Cardiac muscle cell (in vitro differentiated cells and primary cell): ENCODE data around the gene ARHGEF10L. TPM values are rescaled to one million over a fixed set of nuclear protein-coding genes. Genes with fewer than 3 reads are reported as not detected.
"Not testable (repeated sequence)": the region's sequence is repeated elsewhere in the genome, so short reads cannot be mapped to it uniquely, and the experiment has no call there.

ENCODE experiments used
- DNase-seq, 2 donors: peaks; one replicate each; pipeline versions ENCODE4 v3.0.0 to v3.0.0-alpha.2; 2010 to 2017; ENCODE audit warnings: low read depth in 1 of 2, low spot score in 1 of 2
- H3K27ac ChIP-seq: fragments of 200-600 bp; sonication (generic); 2 replicates; pipeline ENCODE4 v1.5.1; 2016
- H3K27me3 ChIP-seq: fragments of 200-600 bp; sonication (generic); 2 replicates; pipeline ENCODE4 v1.6.0; 2016; ENCODE audit warnings: control low read depth
- H3K36me3 ChIP-seq: fragments of 200-600 bp; sonication (generic); 2 replicates; pipeline ENCODE4 v1.5.1; 2016; ENCODE audit warnings: control low read depth
- H3K4me1 ChIP-seq: fragments of 200-600 bp; sonication (generic); 2 replicates; pipeline ENCODE4 v1.8.1; 2017; ENCODE audit warnings: low read depth, mild to moderate bottlenecking, mixed run types
- H3K4me3 ChIP-seq: fragments of 200-600 bp; sonication (generic); 2 replicates; pipeline ENCODE4 v1.5.1; 2016; ENCODE audit warnings: mild to moderate bottlenecking
- H3K9me3 ChIP-seq: fragments of 200-600 bp; sonication (generic); 2 replicates; pipeline ENCODE4 v1.5.1; 2017; ENCODE audit warnings: low read depth, mild to moderate bottlenecking, control low read depth
- CTCF ChIP-seq: IDR thresholded peaks from 2 replicates; pipeline ENCODE4 v1.5.1; 2012; ENCODE audit warnings: low read depth, mild to moderate bottlenecking, low read length
- polyA plus RNA-seq: library from polyadenylated mRNA; unstranded; fragments of >200 nt; fragmentation: Nextera tagmentation; extraction: Ambion mirVana; gene quantifications from 2 replicates; pipeline ENCODE4 v1.2.1, GENCODE V29; 2016
- total RNA-seq: library from RNA; depleted of rRNA; stranded (reverse); fragments of >200 nt; gene quantifications from 2 replicates; pipeline ENCODE4 v1.2.3, GENCODE V29; 2016

ARHGEF10L gene
- total and polyA plus RNA-seq, 2 experiments from 2014 or later = 32.3 to 55.4 TPM

- Histone ChIP-seq H3K27ac (no peak overlapping the region), H3K4me3 (no peak overlapping the region), H3K9me3 (no peaks in the 10 kb centered on the region), H3K4me1 (no peaks in the 10 kb centered on the region), H3K27me3 (no peaks in the 10 kb centered on the region), H3K36me3 (no peaks in the 10 kb centered on the region)
- peak in 1 of 2 donors; percentile 13 for DNase-seq
- no peak for TF ChIP-seq CTCF
Observed at GRCh38 chr1:17743008-17743647, 203.6 kb downstream of the ARHGEF10L start.

GRCh38 chr1:17743925-17744324 lies 204.4 kb downstream of the ARHGEF10L start:
- no peaks in the 10 kb centered on the region for H3K27me3 ChIP-seq
- no peak overlapping the region for H3K4me3 ChIP-seq
- no peak overlapping the region for H3K27ac ChIP-seq
- H3K9me3 ChIP-seq = no peaks in the 10 kb centered on the region
- TF ChIP-seq CTCF = no peak
- H3K4me1 ChIP-seq = no peaks in the 10 kb centered on the region
- DNase-seq = no peak
- H3K36me3 ChIP-seq = no peaks in the 10 kb centered on the region

- peak; percentile 20 for TF ChIP-seq CTCF
- Histone ChIP-seq H3K4me3 (no peak overlapping the region), H3K4me1 (no peaks in the 10 kb centered on the region), H3K9me3 (no peaks in the 10 kb centered on the region), H3K36me3 (no peaks in the 10 kb centered on the region), H3K27me3 (no peaks in the 10 kb centered on the region), H3K27ac (no peak overlapping the region)
- DNase-seq = no peak
Observed at GRCh38 chr1:17744666-17745478, 205.4 kb downstream of the ARHGEF10L start.

- Histone ChIP-seq H3K27me3 (no peaks in the 10 kb centered on the region), H3K36me3 (no peaks in the 10 kb centered on the region), H3K9me3 (no peaks in the 10 kb centered on the region), H3K27ac (no peak overlapping the region), H3K4me3 (no peak overlapping the region), H3K4me1 (no peaks in the 10 kb centered on the region)
- no peak for DNase-seq
- no peak for TF ChIP-seq CTCF
Observed at GRCh38 chr1:17745479-17745955, 206.0 kb downstream of the ARHGEF10L start.

GRCh38 chr1:17746281-17746680 lies 206.8 kb downstream of the ARHGEF10L start:
- not testable (repeated sequence) for H3K9me3 ChIP-seq

GRCh38 chr1:17746920-17747319 lies 207.4 kb downstream of the ARHGEF10L start:
- TF ChIP-seq CTCF = no peak
- H3K36me3 ChIP-seq = no peaks in the 10 kb centered on the region
- no peak for DNase-seq
- no peaks in the 10 kb centered on the region for H3K4me1 ChIP-seq
- no peak overlapping the region for H3K4me3 ChIP-seq
- no peak overlapping the region for H3K27ac ChIP-seq
- no peaks in the 10 kb centered on the region for H3K9me3 ChIP-seq
- no peaks in the 10 kb centered on the region for H3K27me3 ChIP-seq

More at GRCh38 chr1:17746281-17746680, 206.8 kb downstream of the ARHGEF10L start:
- H3K27me3 ChIP-seq, DNase-seq, H3K36me3 ChIP-seq, H3K4me3 ChIP-seq, H3K27ac ChIP-seq, H3K4me1 ChIP-seq: not testable (repeated sequence)
